ENCODE measurements around the gene AOPEP. TPM values are rescaled to one million over a fixed set of nuclear protein-coding genes. Genes with fewer than 3 reads are reported as not detected.

Gene AOPEP
- total RNA-seq, 1 experiment from 2014 or later: 14.4 TPM

DNA sequence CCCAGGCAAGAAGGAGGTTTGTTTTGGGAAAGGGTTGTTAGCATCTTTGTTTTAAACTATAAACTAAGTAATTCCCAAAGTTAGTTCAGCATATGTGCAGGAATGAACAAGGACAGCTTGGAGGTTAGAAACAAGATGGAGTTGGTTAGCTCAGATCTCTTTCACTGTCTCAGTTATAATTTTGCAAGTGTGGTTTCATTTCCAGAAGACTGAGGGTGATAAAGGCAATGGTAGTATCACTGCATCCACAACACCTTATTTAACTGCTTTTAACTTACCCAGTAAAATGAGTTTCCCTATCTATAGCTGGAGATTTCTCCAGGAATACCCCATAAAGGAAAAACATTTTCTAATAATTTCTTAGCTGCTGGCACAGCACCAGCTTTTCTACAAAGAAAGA, 152.7 kb downstream of the AOPEP start:
- TF ChIP-seq ZNF532 (CRISPR knock-in tag; IDR thresholded peaks at IDR 0.05; ENCODE audit: borderline replicate concordance): no peak
- TF ChIP-seq, protein P1, sequence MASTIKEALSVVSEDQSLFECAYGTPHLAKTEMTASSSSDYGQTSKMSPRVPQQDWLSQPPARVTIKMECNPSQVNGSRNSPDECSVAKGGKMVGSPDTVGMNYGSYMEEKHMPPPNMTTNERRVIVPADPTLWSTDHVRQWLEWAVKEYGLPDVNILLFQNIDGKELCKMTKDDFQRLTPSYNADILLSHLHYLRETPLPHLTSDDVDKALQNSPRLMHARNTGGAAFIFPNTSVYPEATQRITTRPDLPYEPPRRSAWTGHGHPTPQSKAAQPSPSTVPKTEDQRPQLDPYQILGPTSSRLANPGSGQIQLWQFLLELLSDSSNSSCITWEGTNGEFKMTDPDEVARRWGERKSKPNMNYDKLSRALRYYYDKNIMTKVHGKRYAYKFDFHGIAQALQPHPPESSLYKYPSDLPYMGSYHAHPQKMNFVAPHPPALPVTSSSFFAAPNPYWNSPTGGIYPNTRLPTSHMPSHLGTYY (CRISPR knock-in tag; IDR thresholded peaks at IDR 0.05): no peak
- ATAC-seq: no peak
- peaks cover 18% of the 10 kb centered on the region for H3K4me1 Mint-ChIP-seq

GRCh38 chr9:94881023-94881422, 154.5 kb downstream of the AOPEP start:
- Mint-ChIP-seq H3K36me3 (no peaks in the 10 kb centered on the region), H3K9me3 (peaks cover under 1% of the 10 kb centered on the region; the same call in 1 of the 2 replicates), H3K4me3 (no peak overlapping the region), H3K27ac (no peak overlapping the region), H3K4me1 (peaks cover 13% of the 10 kb centered on the region), H3K27me3 (ENCODE audit: low read depth) (no peaks in the 10 kb centered on the region)
- ChIA-PET CTCF (no interaction called here), POLR2A (no interaction called here)
- DNase-seq (ENCODE audit: low spot score) (no peak), ATAC-seq (no peak)
- TF ChIP-seq PRDM15 (CRISPR knock-in tag; IDR thresholded peaks at IDR 0.05) (no peak), ZNF396 (CRISPR knock-in tag; IDR thresholded peaks at IDR 0.05; ENCODE audit: borderline replicate concordance) (no peak), ELF4 (CRISPR knock-in tag; IDR thresholded peaks at IDR 0.05; ENCODE audit: low read depth) (no peak), EMX1 (CRISPR knock-in tag; IDR thresholded peaks at IDR 0.05) (no peak), PREB (CRISPR knock-in tag; IDR thresholded peaks at IDR 0.05; ENCODE audit: borderline replicate concordance) (no peak), ZNF121 (CRISPR knock-in tag; IDR thresholded peaks at IDR 0.05) (no peak), ZBTB43 (CRISPR knock-in tag; IDR thresholded peaks at IDR 0.05) (no peak), ATF6 (CRISPR knock-in tag; IDR thresholded peaks at IDR 0.05) (no peak), FOXK1 (CRISPR knock-in tag; IDR thresholded peaks at IDR 0.05) (no peak)
- TF ChIP-seq, protein P2, sequence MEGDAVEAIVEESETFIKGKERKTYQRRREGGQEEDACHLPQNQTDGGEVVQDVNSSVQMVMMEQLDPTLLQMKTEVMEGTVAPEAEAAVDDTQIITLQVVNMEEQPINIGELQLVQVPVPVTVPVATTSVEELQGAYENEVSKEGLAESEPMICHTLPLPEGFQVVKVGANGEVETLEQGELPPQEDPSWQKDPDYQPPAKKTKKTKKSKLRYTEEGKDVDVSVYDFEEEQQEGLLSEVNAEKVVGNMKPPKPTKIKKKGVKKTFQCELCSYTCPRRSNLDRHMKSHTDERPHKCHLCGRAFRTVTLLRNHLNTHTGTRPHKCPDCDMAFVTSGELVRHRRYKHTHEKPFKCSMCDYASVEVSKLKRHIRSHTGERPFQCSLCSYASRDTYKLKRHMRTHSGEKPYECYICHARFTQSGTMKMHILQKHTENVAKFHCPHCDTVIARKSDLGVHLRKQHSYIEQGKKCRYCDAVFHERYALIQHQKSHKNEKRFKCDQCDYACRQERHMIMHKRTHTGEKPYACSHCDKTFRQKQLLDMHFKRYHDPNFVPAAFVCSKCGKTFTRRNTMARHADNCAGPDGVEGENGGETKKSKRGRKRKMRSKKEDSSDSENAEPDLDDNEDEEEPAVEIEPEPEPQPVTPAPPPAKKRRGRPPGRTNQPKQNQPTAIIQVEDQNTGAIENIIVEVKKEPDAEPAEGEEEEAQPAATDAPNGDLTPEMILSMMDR (IDR thresholded peaks at IDR 0.05): no peak
- TF ChIP-seq, protein P3, sequence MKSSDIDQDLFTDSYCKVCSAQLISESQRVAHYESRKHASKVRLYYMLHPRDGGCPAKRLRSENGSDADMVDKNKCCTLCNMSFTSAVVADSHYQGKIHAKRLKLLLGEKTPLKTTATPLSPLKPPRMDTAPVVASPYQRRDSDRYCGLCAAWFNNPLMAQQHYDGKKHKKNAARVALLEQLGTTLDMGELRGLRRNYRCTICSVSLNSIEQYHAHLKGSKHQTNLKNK (CRISPR knock-in tag; IDR thresholded peaks at IDR 0.05): no peak
- TF ChIP-seq, protein P4, sequence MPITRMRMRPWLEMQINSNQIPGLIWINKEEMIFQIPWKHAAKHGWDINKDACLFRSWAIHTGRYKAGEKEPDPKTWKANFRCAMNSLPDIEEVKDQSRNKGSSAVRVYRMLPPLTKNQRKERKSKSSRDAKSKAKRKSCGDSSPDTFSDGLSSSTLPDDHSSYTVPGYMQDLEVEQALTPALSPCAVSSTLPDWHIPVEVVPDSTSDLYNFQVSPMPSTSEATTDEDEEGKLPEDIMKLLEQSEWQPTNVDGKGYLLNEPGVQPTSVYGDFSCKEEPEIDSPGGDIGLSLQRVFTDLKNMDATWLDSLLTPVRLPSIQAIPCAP (CRISPR knock-in tag; IDR thresholded peaks at IDR 0.05): no peak
- TF ChIP-seq, protein P5, sequence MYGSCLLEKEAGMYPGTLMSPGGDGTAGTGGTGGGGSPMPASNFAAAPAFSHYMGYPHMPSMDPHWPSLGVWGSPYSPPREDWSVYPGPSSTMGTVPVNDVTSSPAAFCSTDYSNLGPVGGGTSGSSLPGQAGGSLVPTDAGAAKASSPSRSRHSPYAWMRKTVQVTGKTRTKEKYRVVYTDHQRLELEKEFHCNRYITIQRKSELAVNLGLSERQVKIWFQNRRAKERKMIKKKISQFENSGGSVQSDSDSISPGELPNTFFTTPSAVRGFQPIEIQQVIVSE (CRISPR knock-in tag; IDR thresholded peaks at IDR 0.05; ENCODE audit: borderline replicate concordance): no peak

More for the DNA sequence above, 152.7 kb downstream of the AOPEP start:
- no peaks in the 10 kb centered on the region for H3K36me3 Mint-ChIP-seq
- DNase-seq (ENCODE audit: low spot score): no peak
- no peaks in the 10 kb centered on the region for H3K27me3 Mint-ChIP-seq (ENCODE audit: low read depth)
- ChIA-PET POLR2A (no interaction called here), CTCF (interaction anchor here (1.0 kb wide), 1 partner anchor 13 kb away, joined by 3 read pairs; no protein-coding TSS in a partner anchor)
- H3K27ac Mint-ChIP-seq: no peak overlapping the region
- H3K4me3 Mint-ChIP-seq: no peak overlapping the region
- H3K9me3 Mint-ChIP-seq: peaks cover 3% of the 10 kb centered on the region; the same call in 1 of the 2 replicates

All from WTC11 (cell line).